Measurements from ENCODE around the gene HBG2. TPM values are rescaled to one million over a fixed set of nuclear protein-coding genes. Genes with fewer than 3 reads are reported as not detected.

The HBG2 gene
- total and polyA plus RNA-seq, 2 of the 4 experiments (the other 2 are of a cell fraction), result 0.54 TPM; not detected in 1

- Histone ChIP-seq H3K27me3 (ENCODE audit: control insufficient read depth, insufficient read depth, low read length) (no peaks in the 10 kb centered on the region), H2AK5ac (ENCODE audit: low read depth, low read length) (no peak overlapping the region; the same call in 1 of the 2 replicates), H3K36me3 (ENCODE audit: control insufficient read depth, insufficient read depth, low read length) (0 out of 2 replicates have a peak, but pooled peaks cover 1% of the 10 kb centered on the region), H3K4me2 (ENCODE audit: low read depth, low read length) (no peak overlapping the region), H2AFZ (replicated peaks; ENCODE audit: low read length, poor library complexity) (peak overlapping the region; percentile 61), H2BK15ac (ENCODE audit: low read depth, low read length) (peak overlapping the region; percentile 97; the same call in 2 of the 3 replicates), H4K8ac (ENCODE audit: low read depth in 2 of 2, low read length in 2 of 2) (peak overlapping the region in 1 of 2 experiments; percentile 66; a peak in 1 of 4 replicates), H4K5ac (ENCODE audit: low read depth, low read length) (peak overlapping the region; percentile 1; the same call in 1 of the 2 replicates), H3K9me3 (ENCODE audit: control insufficient read depth, insufficient read depth, low read length) (no peaks in the 10 kb centered on the region), H3K18ac (ENCODE audit: low read depth, low read length) (peak overlapping the region; percentile 1; the same call in 1 of the 2 replicates), H3K9ac (ENCODE audit: low read depth, low read length) (no peak overlapping the region), H2BK5ac (ENCODE audit: low read depth, low read length, poor library complexity, severe bottlenecking) (no peak overlapping the region), H3K4me1 (ENCODE audit: control insufficient read depth, insufficient read depth, low read length) (peaks cover 2% of the 10 kb centered on the region; the same call in 1 of the 2 replicates), H4K91ac (ENCODE audit: insufficient read depth, low read depth, low read length) (peak overlapping the region; percentile 63), H3K79me1 (ENCODE audit: low read depth in 1 of 2, low read length in 2 of 2) (0 out of 4 replicates have a peak, but pooled peaks cover 0 to 3% of the 10 kb centered on the region in 2 experiments), H2BK120ac (ENCODE audit: low read depth, low read length) (peak overlapping the region; percentile 52), H3K4me3 (ENCODE audit: insufficient read depth, low read depth, low read length) (no peak overlapping the region), H2AK9ac (replicated peaks; ENCODE audit: low read depth, low read length, poor library complexity) (peak overlapping the region; percentile 42), H3K23ac (ENCODE audit: low read depth, low read length) (no peak overlapping the region), H3K56ac (ENCODE audit: extremely low read depth, insufficient read depth, low read length) (no peak overlapping the region), H4K20me1 (ENCODE audit: insufficient read depth, low read length) (no peaks in the 10 kb centered on the region), H3K4ac (ENCODE audit: low read depth, low read length) (peak overlapping the region; percentile 35; the same call in 1 of the 2 replicates), H2BK20ac (ENCODE audit: low read depth, low read length) (peak overlapping the region; percentile 66; the same call in 1 of the 2 replicates), H3K14ac (replicated peaks; ENCODE audit: low read depth, low read length) (no peak overlapping the region), H3K9me1 (ENCODE audit: insufficient read depth, low read length) (no peaks in the 10 kb centered on the region), H3K27ac (ENCODE audit: insufficient read depth, low read length) (no peak overlapping the region)
- ChIA-PET CTCF (no interaction called here), POLR2A (ENCODE audit: unreplicated experiment) (no interaction called here)
- dilution Hi-C loops (cut with HindIII; ENCODE audit: low sequenced_read_pairs, unreplicated experiment), result no loop called here
- WGBS, 2 experiments (ENCODE audit: extremely low coverage in 2 of 2, insufficient read length in 1 of 2), result 88% methylated on average over 1 of the region's 7 CpGs; no CpG with 5 or more reads in 1 of the 2 experiments
- ATAC-seq (ENCODE audit: low read depth) (no peak), DNase-seq (no peak)
- in situ Hi-C loops (cut with MboI; ENCODE audit: low sequenced_read_pairs), result no loop called here
- intact Hi-C loops (cut with micrococcal nuclease), result no loop called here
- BruUV-seq (replicated peaks), result no TSS peak
- no peak for TF ChIP-seq BHLHE40 (IDR thresholded peaks at IDR 0.05; ENCODE audit: low read depth, low read length)
- no peak for TF ChIP-seq MAZ (IDR thresholded peaks at IDR 0.05; ENCODE audit: borderline replicate concordance, low read depth, low read length)
Observed at GRCh38 chr11:5210376-5210885, 44.1 kb downstream of the HBG2 start.

Measured in IMR-90 (cell line).